Esophagus mucosa (tissue), 1 donor: ENCODE measurements around the gene YTHDF1. TPM values are rescaled to one million over a fixed set of nuclear protein-coding genes. Genes with fewer than 3 reads are reported as not detected.

Source experiments
- ATAC-seq: fragments of 200-7000 bp; cut with Tn5 transposase; one replicate; pipeline ENCODE4 v1.9.1; 2020
- total RNA-seq: library from RNA; stranded (reverse); gene quantifications from one replicate; pipeline ENCODE4 v1.2.4, GENCODE V29; 2023
- donor health status: DM: yes; HTN: yes; CAD: no.

YTHDF1 gene
- total RNA-seq, 1 donor from 2014 or later: 22.5 TPM

GRCh38 chr20:63206878-63207277, 9.1 kb downstream of the YTHDF1 start:
- ATAC-seq: peak; percentile 88

DNA sequence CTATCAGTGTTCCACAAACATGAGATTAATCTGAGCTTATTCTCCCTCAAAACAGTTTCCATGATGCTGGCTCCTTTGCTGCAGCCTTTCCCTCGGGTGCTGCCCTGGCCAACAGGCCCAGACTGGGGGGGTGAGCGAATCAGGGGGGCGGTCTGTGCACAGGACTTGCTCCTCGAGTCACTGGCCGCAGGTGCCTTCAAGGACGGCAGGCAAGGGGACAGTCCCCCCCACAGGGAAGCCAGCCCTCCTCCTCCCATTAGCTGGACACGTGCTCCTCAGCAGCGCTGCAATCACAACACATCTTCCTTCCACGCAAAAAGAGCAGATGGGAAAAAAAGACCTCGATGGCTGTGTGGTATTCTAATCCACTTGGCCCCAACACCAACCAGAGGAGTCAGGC, 10.0 kb downstream of the YTHDF1 start:
- ATAC-seq: no peak

DNA sequence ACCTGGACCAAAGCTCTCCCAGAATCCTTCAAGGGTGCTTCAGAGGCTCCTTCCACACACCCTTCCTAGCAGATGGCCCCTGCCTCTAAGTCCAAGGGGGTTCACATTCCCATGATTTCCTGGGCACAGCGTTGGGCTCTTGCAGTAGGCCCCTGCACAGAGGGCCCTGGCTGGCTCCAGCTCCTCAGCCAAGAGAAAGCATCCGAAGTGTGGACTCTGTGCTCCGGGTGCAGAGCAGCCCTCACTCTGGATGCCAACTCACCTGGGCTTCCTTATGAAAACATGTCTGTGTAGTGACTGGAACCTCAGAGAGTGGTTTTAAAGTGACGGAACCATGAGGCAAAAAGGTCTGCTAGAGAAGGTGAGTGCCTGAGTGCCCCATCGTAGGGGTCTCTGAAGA, 11.6 kb downstream of the YTHDF1 start:
- ATAC-seq: no peak

- ATAC-seq: no peak
These were observed 13.0 kb downstream of the YTHDF1 start for GRCh38 chr20:63202811-63203526.

- ATAC-seq: no peak
These were observed 13.9 kb downstream of the YTHDF1 start for GRCh38 chr20:63202021-63202420.

DNA sequence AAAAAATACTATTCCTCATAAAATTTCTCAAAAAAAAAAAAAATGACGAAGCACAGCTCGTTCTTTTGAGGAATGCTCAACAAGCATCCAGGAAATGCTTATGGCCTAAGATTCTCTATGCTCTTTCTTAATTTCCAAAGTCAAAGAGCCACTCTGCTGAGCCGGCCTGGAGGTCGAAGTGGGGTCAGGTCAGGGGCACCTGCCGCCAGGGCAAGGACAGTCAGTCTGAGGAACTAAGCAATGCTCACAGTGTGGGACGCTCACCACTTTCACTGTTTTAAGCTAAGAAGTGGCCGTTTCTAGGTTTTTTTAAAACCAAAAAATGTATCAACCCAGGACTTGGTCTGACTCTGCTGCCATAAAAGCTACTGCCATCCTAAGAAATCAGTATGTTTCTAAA, 17.3 kb downstream of the YTHDF1 start:
- no peak for ATAC-seq

GRCh38 chr20:63196768-63197470, 19.0 kb downstream of the YTHDF1 start:
- peak; percentile 37 for ATAC-seq

DNA sequence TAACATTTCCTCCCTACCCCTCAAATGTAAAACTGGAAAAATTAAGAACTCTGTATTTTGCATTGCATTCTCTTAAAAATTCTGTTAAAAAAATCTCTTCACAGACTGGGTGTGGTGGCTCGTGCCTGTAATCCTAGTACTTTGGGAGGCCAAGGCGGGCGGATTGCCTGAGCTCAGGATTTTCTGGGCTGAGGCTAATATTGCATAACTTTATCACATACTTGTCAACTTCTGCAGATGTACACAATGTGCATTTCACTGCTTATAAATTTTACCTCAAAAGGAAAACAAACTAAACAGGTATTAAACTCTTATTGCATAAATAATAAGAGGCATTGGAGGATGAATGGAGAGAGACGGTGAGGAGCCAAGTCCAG, 21.1 kb downstream of the YTHDF1 start:
- no peak for ATAC-seq

- no peak for ATAC-seq
These were observed 21.7 kb downstream of the YTHDF1 start for GRCh38 chr20:63194007-63194796.

- ATAC-seq: no peak
These were observed 23.2 kb downstream of the YTHDF1 start for GRCh38 chr20:63192721-63193120.

- ATAC-seq: peak; percentile 90
These were observed 24.5 kb downstream of the YTHDF1 start for GRCh38 chr20:63191400-63191799.

- no peak for ATAC-seq
These were observed 25.1 kb downstream of the YTHDF1 start for GRCh38 chr20:63190828-63191227.

DNA sequence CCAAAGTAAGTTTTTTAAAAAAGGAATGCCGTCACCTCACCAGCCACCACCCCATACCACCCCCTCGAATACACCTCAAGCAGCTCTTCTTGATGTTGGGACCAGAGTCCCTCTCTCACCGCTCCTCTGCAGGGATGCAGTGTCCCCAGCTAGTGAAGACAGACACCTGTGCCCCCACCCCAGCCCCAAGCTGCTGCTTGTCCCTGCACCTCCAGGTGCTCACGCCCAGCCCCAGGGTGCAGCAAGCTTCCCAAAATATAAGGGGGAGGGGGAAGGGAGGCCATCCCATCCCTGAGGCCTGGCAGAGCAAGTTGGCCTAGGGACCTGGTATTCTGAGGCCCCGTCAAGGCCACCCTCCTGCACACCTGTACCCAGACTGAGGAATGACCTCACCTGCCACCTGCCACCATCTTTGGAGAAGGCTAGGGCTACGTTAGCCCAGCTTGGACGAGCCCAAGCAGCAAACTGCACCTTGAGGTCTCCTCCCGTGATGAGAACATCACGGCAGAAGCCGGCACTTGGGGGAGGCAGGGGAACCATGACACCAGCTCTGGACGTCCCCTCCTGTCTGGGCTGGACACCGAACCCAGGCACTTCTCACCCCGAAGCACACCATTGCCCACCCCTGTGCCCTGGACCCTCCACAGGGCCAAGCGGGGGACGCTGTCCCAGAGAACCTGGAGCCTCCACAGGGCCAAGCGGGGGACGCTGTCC, 25.9 kb downstream of the YTHDF1 start:
- ATAC-seq: no peak

DNA sequence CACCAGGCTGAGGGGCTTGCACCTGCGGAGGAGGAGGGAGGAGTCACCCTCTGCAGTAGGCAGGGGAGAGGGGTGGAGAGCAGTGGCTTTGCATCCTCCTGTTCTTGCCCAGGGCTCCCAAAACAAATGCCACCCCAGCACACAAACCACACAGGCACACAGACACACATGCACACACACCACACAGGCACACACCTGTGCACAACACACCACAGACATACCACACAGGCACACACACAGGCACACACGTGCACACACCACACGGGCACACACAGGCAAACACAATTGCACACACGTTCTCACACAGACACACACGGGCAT, 26.6 kb downstream of the YTHDF1 start:
- ATAC-seq: no peak

DNA sequence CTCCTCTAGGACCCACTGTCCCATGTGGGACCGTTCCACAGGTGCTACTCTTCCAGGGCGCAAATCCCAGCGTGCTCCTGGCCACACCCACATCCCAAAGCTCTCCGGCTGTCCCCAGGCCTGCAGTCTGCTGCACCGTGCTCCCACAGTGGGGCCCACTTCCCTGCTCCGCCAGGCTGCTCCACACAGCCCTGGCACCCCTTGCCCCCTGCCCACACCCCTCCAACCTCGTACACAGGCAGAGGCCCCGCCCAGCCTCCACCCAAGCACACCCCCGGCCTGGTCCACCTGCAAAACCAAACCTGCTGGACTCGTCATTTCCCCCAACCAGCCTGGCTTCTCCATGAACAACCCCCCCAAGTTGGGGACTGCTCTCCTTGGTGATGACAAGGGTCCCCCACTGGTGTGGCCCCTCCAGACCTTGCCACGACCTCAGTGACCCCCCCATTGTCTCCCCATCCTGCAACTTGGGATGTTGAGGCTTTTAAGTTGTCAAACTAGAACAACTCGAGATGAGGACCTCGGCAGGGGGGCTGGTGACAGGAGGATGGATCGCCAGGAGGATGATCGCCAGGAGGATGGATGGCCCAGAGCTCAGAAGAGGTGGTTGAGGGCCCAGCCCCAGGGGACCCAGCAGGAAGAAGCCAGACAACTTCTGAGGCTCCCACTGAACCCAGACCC, 27.1 kb downstream of the YTHDF1 start:
- no peak for ATAC-seq

DNA sequence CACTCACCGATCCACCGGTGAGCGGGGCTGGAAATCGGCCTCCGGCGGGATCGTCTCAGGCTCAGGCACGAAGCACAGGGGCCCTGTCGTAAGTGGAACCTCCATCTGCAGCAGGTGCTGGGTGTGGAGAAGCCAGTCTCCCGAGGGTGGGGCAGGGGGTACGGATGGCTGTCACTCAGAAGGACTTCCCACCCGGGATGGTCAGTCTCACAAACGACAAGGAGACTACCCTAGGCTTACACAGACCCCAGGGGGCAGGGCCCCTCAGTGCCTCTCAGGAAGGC, 27.8 kb downstream of the YTHDF1 start:
- ATAC-seq: no peak

DNA sequence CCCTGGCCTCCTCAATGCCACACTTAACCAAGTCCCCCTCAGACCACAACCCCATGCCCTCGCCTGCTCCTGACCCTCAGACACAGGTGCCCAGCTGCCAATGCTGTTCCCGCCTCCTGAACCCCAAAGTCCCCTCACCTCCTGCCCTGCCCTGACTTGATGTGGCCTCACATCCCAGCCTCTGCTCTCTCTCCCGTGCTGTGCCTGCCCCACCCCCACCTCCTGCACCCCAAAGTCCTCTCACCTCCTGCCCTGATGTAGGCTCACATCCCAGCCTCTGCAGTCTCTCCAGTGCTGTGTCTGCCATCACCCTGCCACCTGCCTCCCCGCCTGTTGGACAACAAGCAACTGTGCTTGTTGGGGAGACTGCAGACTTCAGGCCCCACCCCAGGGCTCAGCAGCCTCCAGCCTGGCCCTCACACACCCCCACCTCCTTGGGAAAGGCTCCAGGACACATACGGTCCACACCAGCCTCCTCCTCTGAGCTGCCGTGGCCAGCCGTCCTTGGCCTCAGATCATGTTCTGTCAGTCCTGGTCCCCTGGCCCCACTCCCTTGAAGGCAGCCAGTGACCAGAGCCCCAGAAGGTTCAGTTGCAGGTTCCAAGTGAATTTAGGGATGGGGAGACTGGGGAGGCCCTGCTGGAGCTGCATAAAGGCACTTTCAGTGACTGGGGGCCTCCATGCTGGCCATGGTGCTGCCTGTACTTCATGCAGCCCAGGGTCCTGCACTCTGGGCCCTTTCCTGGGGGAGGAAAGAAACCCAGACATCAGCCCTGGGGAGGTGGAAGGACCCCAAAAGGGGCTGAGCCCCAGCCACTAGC, 28.4 kb downstream of the YTHDF1 start:
- ATAC-seq: no peak

DNA sequence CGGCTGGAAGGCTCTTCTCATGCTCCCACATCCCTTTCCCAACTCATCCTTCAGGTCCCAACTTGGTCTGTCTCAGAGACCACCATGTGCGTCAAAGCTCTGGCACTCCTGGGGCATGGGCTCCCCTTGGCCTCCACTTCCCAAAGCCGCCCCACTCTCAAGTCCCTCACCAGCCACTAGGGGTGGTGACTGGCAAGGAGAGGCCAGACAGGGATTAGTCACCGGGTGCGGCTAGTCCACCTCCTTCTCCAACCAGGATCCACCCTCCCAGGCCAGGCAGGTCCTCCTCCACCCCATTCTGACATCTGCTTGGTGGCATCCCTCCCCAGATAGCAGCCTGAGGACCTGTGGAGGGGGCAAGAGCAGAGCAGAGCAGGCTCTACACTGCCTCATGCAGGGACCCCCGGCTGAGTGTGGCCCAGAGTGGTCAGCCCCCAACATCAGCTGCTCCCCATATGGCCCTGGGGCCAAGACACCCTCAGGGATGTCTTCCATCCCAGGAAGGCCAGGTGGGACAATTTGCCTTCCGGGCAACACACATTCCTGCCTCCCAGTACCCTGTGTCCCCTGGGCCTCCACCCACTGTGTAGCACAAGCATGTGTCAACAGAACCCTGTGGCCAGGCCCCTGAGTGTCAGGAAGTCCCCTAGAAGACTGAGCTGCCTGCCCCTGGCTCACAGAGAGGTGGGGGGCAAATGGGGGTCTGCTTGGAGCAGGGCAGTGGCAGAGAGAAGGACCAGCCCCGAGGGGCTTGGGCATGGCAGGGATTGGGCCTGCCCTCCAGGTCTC, 29.2 kb downstream of the YTHDF1 start:
- ATAC-seq: peak; percentile 70

DNA sequence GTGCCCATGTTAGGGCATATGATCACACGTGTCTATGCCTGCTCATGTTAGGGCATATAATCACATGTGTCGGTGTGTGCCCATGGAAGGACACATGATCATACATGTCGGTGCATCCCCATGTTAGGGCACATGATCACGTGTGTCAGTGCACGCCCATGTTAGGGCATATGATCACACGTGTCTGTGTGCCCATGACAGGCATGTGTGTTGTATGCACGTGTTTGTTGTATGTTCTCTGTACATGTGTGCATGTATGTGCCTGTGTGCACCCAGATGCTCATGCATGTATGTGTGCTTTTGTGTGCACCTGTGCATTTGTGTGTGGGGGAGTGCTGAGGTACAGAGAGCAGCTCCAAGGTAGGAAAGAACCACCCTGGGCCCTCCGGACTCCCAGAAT, 29.8 kb downstream of the YTHDF1 start:
- no peak for ATAC-seq

GRCh38 chr20:63185215-63185796, 30.6 kb downstream of the YTHDF1 start:
- no peak for ATAC-seq
